GM18868 (cell line): ENCODE data around the gene RBMY1A1.
"Not testable (repeated sequence)": the region's sequence is repeated elsewhere in the genome, so short reads cannot be mapped to it uniquely, and the experiment has no call there.

Experiments
- ATAC-seq: cut with Tn5 transposase; IDR thresholded peaks from one replicate; pipeline ENCODE4 v1.9.1; 2021; ENCODE audit warnings: mild to moderate bottlenecking, moderate library complexity; ENCODE audit not compliant: unreplicated experiment

The RBMY1A1 gene

DNA sequence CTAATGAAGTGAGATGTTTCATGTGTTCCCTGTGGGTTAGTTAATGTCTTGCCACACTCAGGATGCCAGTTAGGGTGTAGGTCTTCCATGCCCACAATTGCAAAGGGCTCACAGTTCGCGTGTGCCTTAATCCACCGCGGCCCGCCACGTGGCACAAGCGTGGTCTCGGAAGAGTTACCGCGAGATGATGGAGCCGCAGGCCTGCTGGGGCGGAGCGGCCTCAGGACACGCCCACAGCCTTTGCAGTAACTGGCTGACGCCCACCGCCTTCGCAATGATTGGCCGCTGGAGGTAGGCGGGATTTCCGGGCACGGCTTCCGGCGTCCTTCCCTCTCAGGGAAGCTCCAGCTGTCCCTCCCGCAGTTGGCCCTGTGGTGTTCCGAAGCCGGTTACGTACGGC, at the start of gene RBMY1A1:
RBMY1A1 (plus strand) TSS at position 301 of the 400 bp plus-strand sequence. CDS start 2,013 bp downstream, outside the sequence.
- ATAC-seq = not testable (repeated sequence)

DNA sequence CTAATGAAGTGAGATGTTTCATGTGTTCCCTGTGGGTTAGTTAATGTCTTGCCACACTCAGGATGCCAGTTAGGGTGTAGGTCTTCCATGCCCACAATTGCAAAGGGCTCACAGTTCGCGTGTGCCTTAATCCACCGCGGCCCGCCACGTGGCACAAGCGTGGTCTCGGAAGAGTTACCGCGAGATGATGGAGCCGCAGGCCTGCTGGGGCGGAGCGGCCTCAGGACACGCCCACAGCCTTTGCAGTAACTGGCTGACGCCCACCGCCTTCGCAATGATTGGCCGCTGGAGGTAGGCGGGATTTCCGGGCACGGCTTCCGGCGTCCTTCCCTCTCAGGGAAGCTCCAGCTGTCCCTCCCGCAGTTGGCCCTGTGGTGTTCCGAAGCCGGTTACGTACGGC, 23.6 kb upstream of the RBMY1A1 start, which contains the start of gene RBMY1B:
RBMY1B (plus strand) TSS at position 301 of the 400 bp plus-strand sequence. CDS start 2,013 bp downstream, outside the sequence.
- not testable (repeated sequence) for ATAC-seq

DNA sequence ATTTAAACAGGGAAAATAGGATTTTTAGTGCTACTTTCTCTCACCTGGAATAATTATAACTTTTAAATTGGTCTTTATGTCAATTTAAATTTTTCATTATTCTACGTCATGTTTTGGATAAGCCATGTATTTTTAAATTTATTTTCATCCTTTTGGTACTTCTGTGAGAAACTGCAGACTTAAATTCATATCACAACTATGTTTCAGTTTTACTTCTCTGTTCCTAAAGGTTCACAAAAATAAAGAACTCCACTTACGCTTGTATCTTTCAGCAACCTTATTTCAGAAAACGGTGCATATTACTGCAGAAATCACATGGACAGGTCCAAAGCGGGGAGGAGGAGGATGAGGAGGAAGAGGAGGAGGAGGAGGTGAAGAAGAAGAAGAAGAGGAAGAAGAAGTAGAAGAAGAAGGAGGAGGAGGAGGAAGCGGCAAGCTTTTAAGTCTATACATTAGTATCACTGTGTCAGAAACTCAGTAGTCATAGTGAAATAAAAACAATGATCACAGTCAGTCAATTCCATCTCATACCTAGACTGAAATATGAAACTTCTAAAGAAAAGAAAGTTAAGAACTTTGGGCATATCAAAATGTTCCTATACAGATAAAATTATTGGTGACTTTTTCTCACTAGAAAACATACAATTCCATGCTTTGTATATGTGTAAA, 24.8 kb downstream of the RBMY1A1 start:
- peak; percentile 96 for ATAC-seq

DNA sequence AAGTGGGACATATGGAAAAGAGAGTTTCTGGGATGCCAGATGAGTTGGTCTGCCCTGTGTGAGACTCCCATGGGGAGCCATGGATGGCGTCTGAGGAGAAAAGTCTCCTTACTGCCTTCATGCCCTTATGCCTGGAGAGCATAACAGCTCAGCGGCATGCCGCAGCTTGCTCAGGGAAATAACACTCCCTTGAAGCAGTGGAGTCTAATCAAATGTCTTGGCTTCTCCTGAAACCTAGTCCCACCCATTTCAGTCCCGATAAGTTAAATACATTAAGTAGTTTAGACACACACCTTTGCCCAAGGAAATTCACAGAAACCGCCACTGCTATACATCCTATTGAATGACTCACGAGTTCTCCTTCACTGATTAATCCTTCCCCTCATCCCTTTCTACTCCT, 50.8 kb downstream of the RBMY1A1 start:
- no peak for ATAC-seq

DNA sequence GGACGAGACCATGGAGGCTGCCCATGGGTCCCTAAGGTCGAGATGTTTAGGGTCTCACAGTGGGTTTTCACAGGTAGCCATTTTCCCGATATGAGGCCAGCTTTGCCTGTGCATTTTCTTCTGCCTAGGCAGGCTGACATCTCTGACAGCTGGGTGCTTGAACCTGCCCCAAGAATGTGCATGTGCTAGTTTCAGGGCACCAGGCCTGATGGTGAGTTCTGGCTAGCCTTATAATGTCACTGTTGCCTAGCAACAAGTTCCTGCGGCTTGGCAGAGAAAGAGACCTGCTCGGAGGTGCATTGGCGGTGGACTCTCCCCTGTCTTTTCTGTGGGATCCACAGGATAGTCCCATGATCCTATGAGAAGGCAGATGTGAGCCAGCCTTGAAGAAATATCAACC, 51.8 kb downstream of the RBMY1A1 start:
- not testable (repeated sequence) for ATAC-seq

DNA sequence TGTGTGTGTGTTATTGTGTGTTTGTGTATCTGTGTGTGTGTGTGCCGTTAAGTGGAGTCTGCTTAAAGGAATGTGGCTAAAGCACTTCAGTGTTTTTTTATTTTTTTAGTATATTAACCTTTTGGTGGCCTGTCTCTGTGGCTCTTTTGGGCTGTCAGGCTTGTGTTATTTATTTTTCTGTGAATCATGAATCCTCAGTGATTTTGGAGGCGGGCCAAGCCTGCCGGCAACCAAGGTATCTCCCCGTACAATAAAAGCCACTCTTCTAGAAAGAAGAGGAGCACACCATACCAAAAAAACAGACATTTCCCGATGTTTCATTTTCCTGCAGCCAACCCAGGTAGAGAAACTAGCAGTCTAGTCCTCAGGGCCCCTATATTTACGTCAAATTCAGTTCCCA, 57.4 kb downstream of the RBMY1A1 start:
- no peak for ATAC-seq

DNA sequence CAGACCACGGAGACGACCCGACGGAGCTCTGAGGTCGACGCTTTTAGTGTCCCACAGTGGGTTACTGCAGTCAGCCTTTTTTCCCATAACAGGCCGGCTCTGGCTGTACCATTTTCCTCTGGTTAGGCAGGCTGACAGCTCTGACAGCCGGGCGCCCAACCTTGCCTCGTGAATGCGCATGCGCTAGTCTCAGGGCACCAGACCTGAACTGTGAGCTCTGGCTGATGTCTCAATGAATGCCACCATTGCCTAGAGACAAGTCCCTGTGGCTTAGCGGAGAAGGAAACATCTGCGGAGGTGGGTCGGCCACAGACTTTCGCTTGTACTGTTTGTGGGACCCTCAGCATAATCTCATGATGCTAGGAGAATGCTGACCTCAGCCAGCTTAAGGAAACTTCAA, 61.6 kb downstream of the RBMY1A1 start:
- ATAC-seq = peak; percentile 81
